Activated T-helper 1 cell treated with Interleukin-2 at 50 U/mL for 16 hours (primary cell): Measurements from ENCODE around the gene ATOX1.

ENCODE experiments used
- DNase-seq: peaks from one replicate; pipeline ENCODE4 v3.0.0-alpha.2; 2020; ENCODE audit warnings: low read depth

ATOX1 gene

GRCh38 chr5:151697452-151697851, 61.0 kb downstream of the ATOX1 start:
- no peak for DNase-seq

GRCh38 chr5:151696470-151697061, 61.9 kb downstream of the ATOX1 start:
- no peak for DNase-seq

- DNase-seq: no peak
Measured at GRCh38 chr5:151695464-151695863, 63.0 kb downstream of the ATOX1 start.

DNA sequence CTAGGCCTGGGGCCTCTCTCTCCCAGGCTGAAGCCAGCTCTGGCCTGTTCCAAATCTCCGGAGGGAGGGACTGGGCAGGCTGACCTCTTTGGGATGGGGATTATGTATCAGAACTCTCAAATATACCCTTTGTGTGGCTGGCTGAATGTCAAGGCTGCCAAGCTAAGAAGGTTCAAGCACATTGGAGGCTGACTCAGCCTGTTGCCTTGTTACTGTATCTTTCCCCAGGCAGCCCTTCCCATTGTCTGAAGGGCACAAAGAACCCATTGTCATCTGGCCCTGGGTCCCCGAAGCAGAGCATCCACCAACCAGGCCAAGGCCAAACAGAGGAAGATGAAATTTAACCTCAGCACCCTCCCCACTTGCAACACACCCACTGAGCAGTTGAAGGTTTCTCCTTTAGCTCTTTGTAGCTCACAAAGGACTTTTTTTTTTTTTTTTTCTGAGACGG, 64.4 kb downstream of the ATOX1 start:
- no peak for DNase-seq
